Measurements from ENCODE around the gene ECHDC1.

The ECHDC1 gene

DNA sequence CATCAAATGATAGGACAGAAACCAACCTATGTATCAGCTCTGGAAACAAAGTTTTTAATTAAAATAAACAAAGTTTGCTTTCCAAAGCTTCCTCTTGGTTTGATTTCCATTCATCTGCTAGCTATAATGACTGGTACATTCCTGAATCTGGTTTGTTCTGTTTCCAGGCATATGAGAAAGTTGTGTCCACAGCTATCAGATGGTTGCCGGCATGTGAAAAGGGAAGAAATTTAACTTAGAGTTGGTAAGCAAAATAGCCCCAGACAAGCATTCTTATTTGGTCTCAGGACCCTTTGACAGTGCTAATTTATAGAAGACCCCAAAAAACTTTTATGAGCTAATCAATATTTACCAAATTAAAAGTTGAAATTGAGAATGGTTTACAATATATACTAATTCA lies 80.5 kb downstream of the ECHDC1 start:
- TF ChIP-seq, protein P1, sequence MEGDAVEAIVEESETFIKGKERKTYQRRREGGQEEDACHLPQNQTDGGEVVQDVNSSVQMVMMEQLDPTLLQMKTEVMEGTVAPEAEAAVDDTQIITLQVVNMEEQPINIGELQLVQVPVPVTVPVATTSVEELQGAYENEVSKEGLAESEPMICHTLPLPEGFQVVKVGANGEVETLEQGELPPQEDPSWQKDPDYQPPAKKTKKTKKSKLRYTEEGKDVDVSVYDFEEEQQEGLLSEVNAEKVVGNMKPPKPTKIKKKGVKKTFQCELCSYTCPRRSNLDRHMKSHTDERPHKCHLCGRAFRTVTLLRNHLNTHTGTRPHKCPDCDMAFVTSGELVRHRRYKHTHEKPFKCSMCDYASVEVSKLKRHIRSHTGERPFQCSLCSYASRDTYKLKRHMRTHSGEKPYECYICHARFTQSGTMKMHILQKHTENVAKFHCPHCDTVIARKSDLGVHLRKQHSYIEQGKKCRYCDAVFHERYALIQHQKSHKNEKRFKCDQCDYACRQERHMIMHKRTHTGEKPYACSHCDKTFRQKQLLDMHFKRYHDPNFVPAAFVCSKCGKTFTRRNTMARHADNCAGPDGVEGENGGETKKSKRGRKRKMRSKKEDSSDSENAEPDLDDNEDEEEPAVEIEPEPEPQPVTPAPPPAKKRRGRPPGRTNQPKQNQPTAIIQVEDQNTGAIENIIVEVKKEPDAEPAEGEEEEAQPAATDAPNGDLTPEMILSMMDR (IDR thresholded peaks at IDR 0.05; ENCODE audit: insufficient read depth, low read depth, low read length, missing control alignments), result no peak
- no peak for DNase-seq (ENCODE audit: low read depth)
- no peak overlapping the region for H3K4me3 ChIP-seq (ENCODE audit: low read depth, low read length)

DNA sequence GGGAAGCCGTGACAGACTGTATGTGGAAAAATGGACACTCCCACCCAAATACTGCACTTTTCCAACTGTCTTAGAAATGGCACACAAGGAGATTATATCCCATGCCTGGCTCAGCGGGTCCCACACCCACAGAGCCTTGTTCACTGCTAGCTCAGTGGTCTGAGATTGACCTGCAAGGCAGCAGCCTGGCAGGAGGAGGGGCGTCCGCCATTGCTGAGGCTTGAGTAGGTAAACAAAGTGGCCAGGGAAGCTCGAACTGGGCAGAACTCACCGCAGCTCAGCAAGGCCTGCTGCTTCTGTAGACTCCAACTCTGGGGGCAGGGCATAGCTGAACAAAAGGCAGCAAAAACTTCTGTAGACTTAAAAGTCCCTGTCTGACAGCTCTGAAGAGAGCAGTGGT lies 88.1 kb downstream of the ECHDC1 start:
- DNase-seq (ENCODE audit: low read depth), result no peak
- TF ChIP-seq, protein P1 (IDR thresholded peaks at IDR 0.05; ENCODE audit: insufficient read depth, low read depth, low read length, missing control alignments), result no peak
- H3K4me3 ChIP-seq (ENCODE audit: low read depth, low read length), result no peak overlapping the region

DNA sequence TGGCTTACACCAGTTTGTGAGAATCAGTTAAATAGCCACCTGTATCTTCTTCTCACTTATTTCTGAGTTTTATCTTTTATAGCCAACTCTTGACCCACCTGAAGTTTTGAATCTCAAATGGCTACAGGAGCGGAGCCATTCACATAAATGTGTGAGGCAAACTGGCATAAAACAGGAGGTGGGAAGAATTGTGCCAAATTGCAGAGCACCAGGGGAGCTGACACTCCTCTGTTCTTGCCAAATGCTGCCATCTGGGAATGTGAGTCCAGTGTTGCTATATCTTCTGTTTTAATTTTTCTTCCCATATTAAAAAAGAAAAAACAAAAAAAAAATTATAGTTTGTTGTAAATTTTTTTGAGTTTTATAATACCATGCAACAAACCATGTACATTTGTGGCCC lies 93.8 kb downstream of the ECHDC1 start:
- TF ChIP-seq, protein P1 (IDR thresholded peaks at IDR 0.05; ENCODE audit: insufficient read depth, low read depth, low read length, missing control alignments), result no peak
- no peak for DNase-seq (ENCODE audit: low read depth)
- H3K4me3 ChIP-seq (ENCODE audit: low read depth, low read length), result no peak overlapping the region

DNA sequence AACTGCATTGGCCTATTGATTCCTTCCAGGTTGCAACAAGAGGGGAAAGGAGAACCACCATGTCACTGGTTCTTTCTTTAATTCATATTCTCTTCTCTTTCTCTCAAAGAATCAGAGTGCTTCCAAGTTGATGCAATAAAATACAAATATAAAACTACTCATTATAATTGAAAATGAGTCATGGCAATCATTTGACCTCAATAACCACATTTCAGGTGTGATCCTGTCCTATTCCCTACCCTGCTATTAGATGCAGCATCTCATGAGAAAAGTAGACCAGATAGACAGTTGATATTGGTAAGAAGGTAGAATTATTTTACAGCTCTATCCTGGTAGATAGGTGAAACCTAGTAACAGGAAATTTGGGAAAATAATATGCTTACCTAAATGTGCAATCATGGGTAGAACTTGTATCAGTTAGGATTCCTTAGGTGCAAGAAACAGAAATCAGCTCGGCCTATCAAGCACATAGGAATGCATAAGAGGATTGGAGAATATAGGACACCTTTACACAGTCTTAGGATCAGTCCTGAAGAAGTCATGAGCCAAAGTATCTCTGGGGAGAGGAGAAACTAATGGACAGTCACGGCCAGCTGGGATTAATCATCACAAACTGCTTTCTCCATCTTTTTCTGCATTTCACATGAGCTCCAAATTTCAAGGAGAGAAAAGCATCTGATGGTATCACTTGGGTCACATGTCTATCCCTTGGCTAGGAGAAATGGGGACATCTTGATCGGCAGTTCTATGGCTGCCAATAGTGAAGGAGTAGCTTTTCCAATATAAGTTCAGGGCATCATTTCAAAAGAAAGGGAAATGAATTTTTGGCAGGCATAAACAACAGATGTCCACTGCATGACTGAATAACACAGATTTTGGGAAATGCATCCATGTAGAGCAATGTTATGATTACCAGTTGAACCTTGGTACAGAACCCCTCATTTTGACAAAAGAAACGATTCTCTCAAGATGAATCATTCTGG lies 96.0 kb downstream of the ECHDC1 start:
- no peak for DNase-seq (ENCODE audit: low read depth)
- TF ChIP-seq, protein P1 (IDR thresholded peaks at IDR 0.05; ENCODE audit: insufficient read depth, low read depth, low read length, missing control alignments), result no peak

DNA sequence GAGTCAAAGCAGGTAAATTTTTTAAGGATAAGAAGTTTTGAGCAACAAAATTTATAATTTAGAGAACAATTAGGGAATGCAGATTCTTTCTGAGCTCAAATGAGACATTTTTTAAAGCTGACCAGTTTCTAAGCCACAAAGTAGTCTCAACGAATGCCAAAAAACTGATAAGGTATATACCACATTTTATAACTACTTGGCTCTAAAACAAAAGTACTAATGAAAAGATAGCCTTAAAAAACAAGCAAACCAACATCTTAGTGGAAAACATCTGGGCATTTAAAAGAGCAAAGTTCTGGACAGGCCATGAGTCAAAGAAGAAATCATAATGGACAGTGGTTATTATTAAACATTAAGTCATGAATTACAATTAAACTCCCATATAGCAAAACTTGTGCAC lies 99.9 kb downstream of the ECHDC1 start:
- DNase-seq (ENCODE audit: low read depth), result no peak
- H3K4me3 ChIP-seq (ENCODE audit: low read depth, low read length), result no peak overlapping the region
- TF ChIP-seq, protein P1 (IDR thresholded peaks at IDR 0.05; ENCODE audit: insufficient read depth, low read depth, low read length, missing control alignments), result no peak

More for the DNA sequence above, 96.0 kb downstream of the ECHDC1 start:
- no peak overlapping the region for H3K4me3 ChIP-seq (ENCODE audit: low read depth, low read length)
